ENCODE results near the gene PSG5. TPM values are rescaled to one million over a fixed set of nuclear protein-coding genes. Genes with fewer than 3 reads are reported as not detected.
"Not testable (repeated sequence)": the region's sequence is repeated elsewhere in the genome, so short reads cannot be mapped to it uniquely, and the experiment has no call there.

Gene PSG5
- total RNA-seq, 1 experiment from 2014 or later, result not detected

- in situ Hi-C loops (cut with HindIII; ENCODE audit: low pct_unique_long_range_greater_than_20kb, low sequenced_read_pairs); DNase-seq (ENCODE audit: low read depth): not testable (repeated sequence)
Observed at GRCh38 chr19:43120433-43121026, 65.8 kb downstream of the PSG5 start.

GRCh38 chr19:43119526-43119925, 66.8 kb downstream of the PSG5 start:
- DNase-seq (ENCODE audit: low read depth); in situ Hi-C loops (cut with HindIII; ENCODE audit: low pct_unique_long_range_greater_than_20kb, low sequenced_read_pairs): not testable (repeated sequence)

Other genes starting within 250 kb of the PSG5 start
- not detected in 2 replicates for gene PSG7, start 249.3 kb downstream of the PSG5 start, total RNA-seq (2014; rRNA removed; shearing (Covaris generic); ENCODE audit: low replicate concordance)
- gene PSG11, start 160.1 kb downstream of the PSG5 start, total RNA-seq (2014; rRNA removed; shearing (Covaris generic); ENCODE audit: low replicate concordance), result not detected in 2 replicates
- not detected in 2 replicates for gene PSG2, start 103.8 kb downstream of the PSG5 start, total RNA-seq (2014; rRNA removed; shearing (Covaris generic); ENCODE audit: low replicate concordance)
- gene PSG4, start 19.1 kb upstream of the PSG5 start, total RNA-seq (2014; rRNA removed; shearing (Covaris generic); ENCODE audit: low replicate concordance), result 1.4 and 2.3 TPM in 2 replicates
- not detected in 2 replicates for gene PSG9, start 83.0 kb upstream of the PSG5 start, total RNA-seq (2014; rRNA removed; shearing (Covaris generic); ENCODE audit: low replicate concordance)
- gene CD177, start 167.2 kb upstream of the PSG5 start, total RNA-seq (2014; rRNA removed; shearing (Covaris generic); ENCODE audit: low replicate concordance), result 6.5 and 10.9 TPM in 2 replicates
- not detected in 2 replicates for gene TEX101, start 228.4 kb upstream of the PSG5 start, total RNA-seq (2014; rRNA removed; shearing (Covaris generic); ENCODE audit: low replicate concordance)

Data from Caki2 (cell line).